ENCODE measurements around the gene FGF2.

DNA sequence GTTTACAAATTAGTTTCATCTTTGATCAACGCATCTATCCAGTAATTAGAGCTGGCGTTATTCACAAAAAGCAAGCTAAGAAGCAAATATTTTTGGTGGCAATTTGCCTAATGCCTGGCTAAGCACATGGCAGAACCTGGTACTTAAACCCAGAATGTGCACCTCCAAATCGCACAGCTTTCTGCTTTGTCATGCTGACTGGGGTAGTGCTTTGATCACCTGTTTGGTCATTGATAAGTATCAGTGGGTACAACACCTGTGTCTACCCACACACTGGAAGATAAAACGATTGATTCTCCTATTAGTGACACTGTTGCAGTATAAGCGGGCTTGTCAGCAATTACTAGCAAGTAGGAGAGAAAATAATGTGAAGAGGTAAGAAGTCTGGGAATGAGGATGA lies 93.8 kb downstream of the FGF2 start:
- TF ChIP-seq, protein P1, sequence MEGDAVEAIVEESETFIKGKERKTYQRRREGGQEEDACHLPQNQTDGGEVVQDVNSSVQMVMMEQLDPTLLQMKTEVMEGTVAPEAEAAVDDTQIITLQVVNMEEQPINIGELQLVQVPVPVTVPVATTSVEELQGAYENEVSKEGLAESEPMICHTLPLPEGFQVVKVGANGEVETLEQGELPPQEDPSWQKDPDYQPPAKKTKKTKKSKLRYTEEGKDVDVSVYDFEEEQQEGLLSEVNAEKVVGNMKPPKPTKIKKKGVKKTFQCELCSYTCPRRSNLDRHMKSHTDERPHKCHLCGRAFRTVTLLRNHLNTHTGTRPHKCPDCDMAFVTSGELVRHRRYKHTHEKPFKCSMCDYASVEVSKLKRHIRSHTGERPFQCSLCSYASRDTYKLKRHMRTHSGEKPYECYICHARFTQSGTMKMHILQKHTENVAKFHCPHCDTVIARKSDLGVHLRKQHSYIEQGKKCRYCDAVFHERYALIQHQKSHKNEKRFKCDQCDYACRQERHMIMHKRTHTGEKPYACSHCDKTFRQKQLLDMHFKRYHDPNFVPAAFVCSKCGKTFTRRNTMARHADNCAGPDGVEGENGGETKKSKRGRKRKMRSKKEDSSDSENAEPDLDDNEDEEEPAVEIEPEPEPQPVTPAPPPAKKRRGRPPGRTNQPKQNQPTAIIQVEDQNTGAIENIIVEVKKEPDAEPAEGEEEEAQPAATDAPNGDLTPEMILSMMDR (IDR thresholded peaks at IDR 0.05): no peak
- no peak for TF ChIP-seq POLR2A (IDR thresholded peaks at IDR 0.05)
